ENCODE data around the gene SNORC. TPM values are rescaled to one million over a fixed set of nuclear protein-coding genes. Genes with fewer than 3 reads are reported as not detected.

The SNORC gene
- total RNA-seq, 1 donor from 2014 or later, result not detected

- no peak for DNase-seq (ENCODE audit: low spot score)
- no peak overlapping the region for H3K9ac ChIP-seq
- no peaks in the 10 kb centered on the region for H3K79me2 ChIP-seq (ENCODE audit: low read depth)
- no peaks in the 10 kb centered on the region for H3F3A ChIP-seq (ENCODE audit: low read depth)
- no peak overlapping the region for H2AFZ ChIP-seq (replicated peaks)
- H3K27ac ChIP-seq, result no peak overlapping the region
- no peak overlapping the region for H3K4me2 ChIP-seq
- no peak overlapping the region for H3K27ac Mint-ChIP-seq
- TF ChIP-seq EZH2phosphoT487 (IDR thresholded peaks at IDR 0.05) (no peak), EZH2 (IDR thresholded peaks at IDR 0.05) (no peak), CTCF (IDR thresholded peaks at IDR 0.05) (no peak)
- H3K4me1 ChIP-seq, result peaks cover 12% of the 10 kb centered on the region
- H3K4me3 Mint-ChIP-seq, result no peak overlapping the region
- H3K27me3 ChIP-seq, result peaks cover 8% of the 10 kb centered on the region
- H3K4me1 Mint-ChIP-seq, result peaks cover 32% of the 10 kb centered on the region
- peaks cover 1% of the 10 kb centered on the region for H3K36me3 Mint-ChIP-seq
- H3K4me3 ChIP-seq, result no peak overlapping the region
- no peaks in the 10 kb centered on the region for H3K9me3 ChIP-seq (ENCODE audit: low read depth)
- H4K20me1 ChIP-seq (ENCODE audit: low read depth), result no peaks in the 10 kb centered on the region
- peaks cover 18% of the 10 kb centered on the region for H3K27me3 Mint-ChIP-seq (ENCODE audit: insufficient read depth, low read depth)
- no peaks in the 10 kb centered on the region for H3K36me3 ChIP-seq
- H3K9me3 Mint-ChIP-seq, result no peaks in the 10 kb centered on the region
Observed at GRCh38 chr2:232892843-232893242, 22.8 kb downstream of the SNORC start.

GRCh38 chr2:232893834-232894233 is 23.8 kb downstream of the SNORC start:
- Mint-ChIP-seq H3K27me3 (ENCODE audit: insufficient read depth, low read depth) (peaks cover 14% of the 10 kb centered on the region), H3K36me3 (peaks cover 1% of the 10 kb centered on the region), H3K9me3 (no peaks in the 10 kb centered on the region), H3K4me3 (no peak overlapping the region), H3K27ac (no peak overlapping the region), H3K4me1 (peaks cover 32% of the 10 kb centered on the region)
- peak overlapping the region; percentile 5 for H2AFZ ChIP-seq (replicated peaks)
- no peak overlapping the region for H3K9ac ChIP-seq
- H3K27ac ChIP-seq, result no peak overlapping the region
- H3K79me2 ChIP-seq (ENCODE audit: low read depth), result no peaks in the 10 kb centered on the region
- H4K20me1 ChIP-seq (ENCODE audit: low read depth), result no peaks in the 10 kb centered on the region
- TF ChIP-seq EZH2 (IDR thresholded peaks at IDR 0.05) (no peak), EZH2phosphoT487 (IDR thresholded peaks at IDR 0.05) (no peak), CTCF (IDR thresholded peaks at IDR 0.05) (no peak)
- no peaks in the 10 kb centered on the region for H3K36me3 ChIP-seq
- H3K4me2 ChIP-seq, result no peak overlapping the region
- H3K4me3 ChIP-seq, result no peak overlapping the region
- no peak for DNase-seq (ENCODE audit: low spot score)
- H3F3A ChIP-seq (ENCODE audit: low read depth), result no peaks in the 10 kb centered on the region
- no peaks in the 10 kb centered on the region for H3K9me3 ChIP-seq (ENCODE audit: low read depth)
- peaks cover 18% of the 10 kb centered on the region for H3K27me3 ChIP-seq
- peaks cover 12% of the 10 kb centered on the region for H3K4me1 ChIP-seq

GRCh38 chr2:232894251-232894650 is 24.2 kb downstream of the SNORC start:
- Histone ChIP-seq H3K79me2 (ENCODE audit: low read depth) (no peaks in the 10 kb centered on the region), H4K20me1 (ENCODE audit: low read depth) (no peaks in the 10 kb centered on the region), H3K9me3 (ENCODE audit: low read depth) (no peaks in the 10 kb centered on the region), H3K36me3 (no peaks in the 10 kb centered on the region), H3K9ac (no peak overlapping the region), H3K4me2 (no peak overlapping the region), H2AFZ (replicated peaks) (peak overlapping the region; percentile 5), H3K4me1 (peaks cover 12% of the 10 kb centered on the region), H3K27ac (no peak overlapping the region), H3K4me3 (no peak overlapping the region), H3K27me3 (peaks cover 22% of the 10 kb centered on the region), H3F3A (ENCODE audit: low read depth) (no peaks in the 10 kb centered on the region)
- Mint-ChIP-seq H3K4me3 (no peak overlapping the region), H3K27me3 (ENCODE audit: insufficient read depth, low read depth) (peaks cover 12% of the 10 kb centered on the region), H3K36me3 (peaks cover 1% of the 10 kb centered on the region), H3K27ac (no peak overlapping the region), H3K9me3 (no peaks in the 10 kb centered on the region), H3K4me1 (peaks cover 32% of the 10 kb centered on the region)
- no peak for DNase-seq (ENCODE audit: low spot score)
- no peak for TF ChIP-seq EZH2 (IDR thresholded peaks at IDR 0.05)
- no peak for TF ChIP-seq EZH2phosphoT487 (IDR thresholded peaks at IDR 0.05)
- TF ChIP-seq CTCF (IDR thresholded peaks at IDR 0.05), result no peak
